Measurements from ENCODE around the gene UBE2E2. TPM values are rescaled to one million over a fixed set of nuclear protein-coding genes. Genes with fewer than 3 reads are reported as not detected.

UBE2E2 gene
- total RNA-seq, 1 donor, result 2.2 TPM

GRCh38 chr3:23239211-23240068, 36.3 kb downstream of the UBE2E2 start:
- no peak for DNase-seq (ENCODE audit: low read depth in 2 of 3, low spot score in 2 of 3)

GRCh38 chr3:23240171-23240785, 37.2 kb downstream of the UBE2E2 start:
- no peak for DNase-seq (ENCODE audit: low read depth in 2 of 3, low spot score in 2 of 3)

GRCh38 chr3:23241256-23241655, 38.1 kb downstream of the UBE2E2 start:
- no peak for DNase-seq (ENCODE audit: low read depth in 2 of 3, low spot score in 2 of 3)

DNA sequence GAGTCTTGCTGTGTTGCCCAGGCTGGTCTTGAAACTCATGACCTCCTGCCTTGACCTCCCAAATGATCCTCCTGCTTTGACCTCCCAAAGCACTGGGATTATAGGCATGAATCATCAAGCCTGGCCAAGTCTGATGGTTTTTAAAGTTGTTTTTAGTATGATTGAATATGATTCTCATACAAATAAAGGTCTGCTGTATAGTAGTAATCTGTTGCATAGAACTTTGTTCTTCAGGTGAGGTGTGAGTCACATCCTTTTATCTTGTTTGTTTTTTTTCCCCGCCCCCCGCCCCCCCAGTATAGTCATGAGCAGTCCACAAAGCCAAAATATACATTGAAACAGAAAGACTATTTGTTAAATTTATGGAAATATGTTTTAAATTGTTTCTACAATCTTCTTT, 39.0 kb downstream of the UBE2E2 start:
- DNase-seq (ENCODE audit: low read depth in 2 of 3, low spot score in 2 of 3), result no peak

DNA sequence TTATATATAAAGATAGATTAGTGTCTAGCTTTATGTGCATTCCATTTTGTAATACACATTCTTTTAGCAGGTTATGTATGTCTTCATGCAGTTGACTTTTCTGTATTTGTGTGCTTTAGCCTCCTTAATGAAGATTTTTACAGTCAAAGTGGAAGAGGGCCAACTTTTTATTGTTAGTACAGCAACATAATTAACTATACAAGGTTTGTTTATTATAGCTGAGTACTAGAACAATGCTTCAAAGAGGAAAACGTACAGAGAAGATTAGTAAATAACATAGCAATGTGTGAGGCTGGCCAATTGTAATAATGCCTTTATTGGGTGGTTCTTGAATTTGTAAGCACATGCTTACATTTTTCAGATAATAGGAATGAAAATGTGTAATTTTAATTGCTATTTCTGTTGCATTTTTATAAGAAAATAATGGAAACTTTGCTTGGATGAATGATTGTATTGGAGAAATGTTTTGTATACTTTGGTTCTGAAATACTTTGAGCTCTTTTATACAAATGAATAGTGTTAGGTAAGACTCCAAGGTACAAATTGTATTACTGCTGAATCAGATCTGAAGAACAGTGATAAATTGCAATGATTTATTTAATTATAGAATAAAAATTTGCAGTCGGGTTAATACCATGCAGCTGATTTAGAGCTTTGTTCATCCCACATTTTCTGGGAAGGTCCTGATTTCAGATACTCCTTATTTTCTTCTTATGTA, 41.4 kb downstream of the UBE2E2 start:
- no peak for DNase-seq (ENCODE audit: low read depth in 2 of 3, low spot score in 2 of 3)

DNA sequence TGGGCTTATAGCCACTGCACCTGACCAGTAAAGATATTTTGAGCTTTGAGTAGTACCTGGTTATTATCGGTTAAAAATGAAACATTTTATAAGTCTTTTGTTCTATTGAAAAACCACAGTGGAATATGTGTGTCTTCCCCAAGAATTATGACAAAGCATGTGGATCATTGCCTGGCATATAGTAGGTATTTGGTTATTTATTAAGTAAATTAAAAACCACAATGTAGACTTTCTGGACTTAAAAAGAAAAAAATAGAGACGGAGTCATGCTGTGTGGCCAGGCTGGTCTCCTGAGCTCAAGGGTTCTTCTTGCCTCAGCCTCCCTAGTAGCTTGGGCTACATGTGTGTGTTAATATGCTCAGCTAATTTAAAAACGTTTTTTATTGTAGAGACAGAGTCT, 43.5 kb downstream of the UBE2E2 start:
- DNase-seq (ENCODE audit: low read depth in 2 of 3, low spot score in 2 of 3), result no peak

DNA sequence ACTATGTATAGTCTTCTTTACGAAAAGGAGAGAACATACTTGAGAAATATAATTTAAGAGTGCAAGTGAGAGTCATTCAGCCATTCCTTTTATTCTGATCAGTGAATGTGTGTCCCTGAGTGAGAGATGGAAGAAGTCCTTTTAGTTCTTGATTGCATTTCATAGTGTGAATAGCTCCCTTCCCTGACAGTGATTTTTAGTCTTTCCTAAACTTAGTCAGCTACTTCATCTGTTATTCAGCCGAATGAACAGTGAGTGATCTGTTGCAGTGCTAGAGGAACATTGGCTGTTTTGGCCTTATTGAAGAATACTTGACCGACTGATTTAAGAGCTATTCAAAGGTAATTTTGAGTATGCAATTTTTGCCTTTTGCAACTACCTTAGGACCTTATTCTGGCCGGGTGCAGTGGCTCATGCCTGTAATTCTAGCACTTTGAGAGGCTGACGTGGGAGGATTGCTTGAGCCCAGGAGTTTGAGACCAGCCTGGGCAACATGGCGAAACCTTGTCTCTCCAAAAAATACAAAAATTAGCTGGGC, 45.5 kb downstream of the UBE2E2 start:
- DNase-seq (ENCODE audit: low read depth in 2 of 3, low spot score in 2 of 3), result no peak

DNA sequence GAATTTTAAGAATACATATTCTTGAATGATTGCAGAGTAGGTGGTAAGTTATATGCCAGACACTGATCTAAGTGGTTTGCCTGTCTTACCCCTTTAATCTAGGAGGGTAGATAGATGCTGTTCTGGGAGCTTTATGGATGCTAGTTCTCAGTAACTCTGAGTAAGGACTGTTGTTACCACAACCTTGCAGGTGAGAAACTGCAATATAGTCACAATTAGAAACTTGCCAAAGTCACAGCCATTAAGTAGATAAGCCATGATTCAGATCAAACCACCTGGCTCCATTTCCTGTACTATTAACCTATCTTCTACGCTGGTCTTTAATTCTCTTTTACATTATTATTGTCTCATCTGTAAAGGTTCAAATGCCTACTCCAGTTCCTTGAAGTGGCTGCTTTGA, 46.8 kb downstream of the UBE2E2 start:
- DNase-seq (ENCODE audit: low read depth in 2 of 3, low spot score in 2 of 3), result no peak

DNA sequence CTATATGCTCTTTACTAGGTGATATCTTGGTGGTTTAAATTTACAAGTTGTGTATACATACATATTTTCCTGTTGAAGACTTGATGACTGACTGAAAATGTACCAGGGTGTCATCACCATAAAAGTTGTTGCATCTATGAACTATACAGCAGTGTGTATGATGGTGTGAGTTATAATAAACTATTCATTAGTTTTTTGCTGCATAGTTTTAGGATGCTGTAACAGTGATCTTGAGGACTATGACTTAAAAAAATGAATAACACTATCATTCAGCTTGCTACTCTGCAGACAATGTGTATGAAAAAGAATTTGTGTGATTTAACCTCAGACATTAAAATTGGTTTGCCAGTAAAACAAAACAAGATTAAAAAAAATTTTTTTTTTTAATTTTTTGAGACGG, 49.0 kb downstream of the UBE2E2 start:
- DNase-seq (ENCODE audit: low read depth in 2 of 3, low spot score in 2 of 3), result no peak

- DNase-seq (ENCODE audit: low read depth in 2 of 3, low spot score in 2 of 3), result no peak
Observed at GRCh38 chr3:23253214-23253613, 50.1 kb downstream of the UBE2E2 start.

- no peak for DNase-seq (ENCODE audit: low read depth in 2 of 3, low spot score in 2 of 3)
Observed at GRCh38 chr3:23254282-23254681, 51.2 kb downstream of the UBE2E2 start.

DNA sequence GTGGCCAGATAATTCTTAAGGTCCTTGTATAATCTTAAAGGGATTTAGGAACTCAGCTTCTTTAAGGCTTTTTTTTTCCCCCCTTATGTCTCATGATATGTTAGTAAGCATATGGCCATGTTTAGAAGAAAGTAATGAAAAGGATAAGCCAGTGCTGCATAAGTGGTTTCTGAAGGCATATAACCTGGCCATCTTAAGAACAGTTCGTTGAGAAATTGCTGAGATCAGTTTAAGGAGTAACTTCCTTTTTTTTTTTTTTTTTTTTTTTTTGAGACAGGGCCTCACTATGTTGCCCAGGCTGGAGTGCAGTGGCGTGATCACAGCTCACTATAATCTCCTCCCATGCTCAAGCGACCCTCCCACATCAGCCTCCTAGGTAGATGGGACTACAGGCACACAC, 51.7 kb downstream of the UBE2E2 start:
- DNase-seq (ENCODE audit: low read depth in 2 of 3, low spot score in 2 of 3), result peak in 1 of 3 donors; percentile 21

DNA sequence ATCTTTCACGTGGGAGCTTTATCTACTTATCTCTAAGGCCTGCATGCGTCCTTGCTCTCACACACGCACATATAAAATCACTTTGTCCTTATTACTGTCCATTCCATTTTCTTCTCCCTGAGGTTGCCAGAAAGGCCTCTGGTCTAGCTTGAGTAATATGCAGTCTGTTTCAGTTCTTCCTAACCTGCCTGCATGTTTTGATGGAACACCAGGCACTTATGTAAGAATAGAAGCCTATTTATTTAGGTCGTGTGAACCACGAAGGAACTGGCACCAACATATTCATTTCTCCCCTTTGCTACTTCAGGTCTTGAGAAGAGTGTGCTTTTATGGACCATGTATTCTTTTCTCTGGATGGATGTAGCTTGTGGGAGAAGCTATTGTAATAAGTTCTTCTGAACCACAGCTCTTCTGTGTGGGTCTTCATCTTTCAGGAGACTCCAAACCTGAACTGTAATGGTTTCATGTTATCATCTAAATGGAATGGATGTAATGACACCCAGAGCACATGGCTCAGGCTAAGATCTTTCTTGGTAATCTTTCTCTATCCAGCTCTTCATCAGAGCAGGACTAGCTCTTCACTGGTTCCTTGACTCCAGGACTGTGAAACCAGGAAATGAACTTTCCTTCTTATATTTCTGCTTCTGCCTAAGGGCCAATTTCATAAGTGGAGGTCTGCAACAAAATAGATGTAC, 53.8 kb downstream of the UBE2E2 start:
- DNase-seq (ENCODE audit: low read depth in 2 of 3, low spot score in 2 of 3), result no peak

DNA sequence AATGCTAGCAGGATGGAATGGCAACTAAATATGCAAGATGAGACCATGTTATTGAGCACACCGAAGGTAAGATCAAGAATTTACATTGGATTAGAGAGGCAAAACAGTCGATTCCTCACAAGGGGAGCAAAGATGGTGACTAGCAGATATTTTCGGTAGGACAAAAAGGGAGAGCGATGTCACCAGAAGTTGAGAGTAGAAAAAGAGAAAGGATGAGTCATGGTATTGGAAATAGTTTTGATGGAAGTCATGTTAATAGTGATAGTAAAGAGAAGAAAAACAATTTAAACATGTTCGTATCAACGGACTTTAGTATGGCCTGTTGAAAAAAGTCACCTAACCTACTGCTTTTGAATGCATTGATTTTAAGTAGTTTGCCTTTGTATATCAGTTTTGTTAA, 55.0 kb downstream of the UBE2E2 start:
- no peak for DNase-seq (ENCODE audit: low read depth in 2 of 3, low spot score in 2 of 3)

GRCh38 chr3:23259515-23259914, 56.4 kb downstream of the UBE2E2 start:
- DNase-seq (ENCODE audit: low read depth in 2 of 3, low spot score in 2 of 3), result no peak

DNA sequence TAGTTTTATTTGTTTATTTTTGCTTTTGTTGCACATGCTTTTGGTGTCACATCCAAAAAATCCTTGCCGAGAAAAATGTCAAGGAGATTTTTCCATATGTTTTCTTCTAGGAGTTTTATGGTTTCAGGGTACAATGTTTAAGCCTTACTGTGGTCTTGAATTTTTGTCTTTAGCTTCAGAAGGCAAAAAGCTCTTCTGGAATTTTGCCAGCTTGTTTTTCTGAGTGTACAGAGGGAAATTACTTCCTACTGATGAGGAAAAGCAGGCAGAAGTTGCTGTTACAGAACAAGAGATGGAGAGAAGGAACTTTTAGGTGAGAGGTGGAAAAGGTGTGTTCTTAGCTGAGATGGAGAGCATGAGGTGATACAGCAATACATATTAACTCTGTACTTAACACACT, 59.6 kb downstream of the UBE2E2 start:
- DNase-seq (ENCODE audit: low read depth in 2 of 3, low spot score in 2 of 3), result no peak

DNA sequence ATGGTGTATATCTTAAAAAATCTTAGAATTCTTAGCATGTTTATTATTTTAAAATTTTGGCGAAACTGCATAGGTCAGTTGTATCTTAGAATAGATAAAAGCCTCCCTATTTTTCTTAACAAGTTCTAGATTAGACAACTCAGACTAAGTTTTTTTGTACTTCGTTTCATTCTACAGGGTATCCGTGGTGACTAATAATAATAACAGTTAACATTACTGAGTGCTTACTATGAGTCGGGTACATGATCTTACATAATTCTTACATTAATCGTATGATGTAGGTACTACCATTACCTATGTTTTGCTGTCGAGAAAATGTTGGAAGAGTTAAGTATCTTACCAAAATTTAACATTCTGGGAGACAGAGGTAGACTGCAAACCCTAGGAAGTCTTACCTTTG, 60.7 kb downstream of the UBE2E2 start:
- no peak for DNase-seq (ENCODE audit: low read depth in 2 of 3, low spot score in 2 of 3)

DNA sequence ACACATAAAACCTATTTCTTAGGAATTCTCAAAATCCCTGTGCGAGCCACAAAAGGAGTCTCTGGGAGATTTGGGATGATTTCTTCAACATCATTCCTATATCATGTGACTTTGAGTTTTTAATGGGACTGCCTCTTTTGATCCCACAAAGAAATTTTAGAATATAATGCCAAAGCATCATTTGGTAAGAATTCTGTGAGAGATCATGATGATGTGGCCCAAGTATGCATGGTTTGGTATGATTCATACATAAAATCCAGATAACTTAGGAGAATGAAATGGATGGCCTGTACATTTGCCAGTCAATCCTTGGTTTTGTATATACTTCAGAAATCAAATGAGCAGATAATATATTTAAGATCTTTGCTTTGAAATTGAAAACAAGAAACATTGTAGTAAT, 61.3 kb downstream of the UBE2E2 start:
- DNase-seq (ENCODE audit: low read depth in 2 of 3, low spot score in 2 of 3), result no peak

- no peak for DNase-seq (ENCODE audit: low read depth in 2 of 3, low spot score in 2 of 3)
Observed at GRCh38 chr3:23270423-23270822, 67.3 kb downstream of the UBE2E2 start.

DNA sequence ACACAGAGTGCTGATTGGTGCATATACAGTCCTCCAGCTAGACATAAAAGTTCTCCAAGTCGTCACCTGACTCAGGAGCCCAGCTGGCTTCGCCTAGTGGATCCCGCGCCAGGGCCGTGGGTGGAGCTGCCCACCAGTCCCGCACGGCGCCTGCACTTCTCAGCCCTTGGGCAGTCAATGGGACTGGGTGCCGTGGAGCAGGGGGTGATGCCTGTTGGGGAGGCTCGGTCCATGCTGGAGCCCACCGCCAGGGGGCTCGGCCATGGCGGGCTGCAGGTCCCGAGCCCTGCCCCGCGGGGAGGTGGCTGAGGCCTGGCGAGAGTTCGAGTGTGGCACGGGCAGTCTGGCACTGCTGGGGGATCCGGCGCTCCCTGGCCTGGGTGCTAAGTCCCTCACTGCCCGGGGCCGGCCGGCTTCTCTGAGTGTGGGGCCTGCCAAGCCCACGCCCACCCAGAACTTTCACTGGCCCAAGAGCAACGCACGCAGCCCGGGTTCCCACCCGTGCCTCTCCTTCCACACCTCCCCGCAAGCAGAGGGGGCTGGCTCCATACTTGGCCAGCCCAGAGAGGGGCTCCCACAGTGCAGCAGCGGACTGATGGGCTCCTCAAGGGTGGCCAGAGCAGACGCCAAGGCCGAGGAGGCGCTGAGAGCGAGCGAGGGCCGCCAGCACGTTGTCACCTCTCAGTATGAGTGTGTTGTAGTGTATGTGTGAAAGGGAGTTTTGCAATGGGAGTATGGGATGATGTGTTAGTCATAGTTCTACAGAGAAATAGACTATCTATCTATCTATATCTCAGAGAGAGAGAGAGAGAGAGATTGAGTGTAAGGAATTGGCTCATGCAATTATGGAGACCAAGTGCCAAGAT, 69.0 kb downstream of the UBE2E2 start:
- no peak for DNase-seq (ENCODE audit: low read depth in 2 of 3, low spot score in 2 of 3)
